ENCODE measurements around the gene CDRT15L2.
"Not testable (repeated sequence)": the region's sequence is repeated elsewhere in the genome, so short reads cannot be mapped to it uniquely, and the experiment has no call there.

CDRT15L2 gene

DNA sequence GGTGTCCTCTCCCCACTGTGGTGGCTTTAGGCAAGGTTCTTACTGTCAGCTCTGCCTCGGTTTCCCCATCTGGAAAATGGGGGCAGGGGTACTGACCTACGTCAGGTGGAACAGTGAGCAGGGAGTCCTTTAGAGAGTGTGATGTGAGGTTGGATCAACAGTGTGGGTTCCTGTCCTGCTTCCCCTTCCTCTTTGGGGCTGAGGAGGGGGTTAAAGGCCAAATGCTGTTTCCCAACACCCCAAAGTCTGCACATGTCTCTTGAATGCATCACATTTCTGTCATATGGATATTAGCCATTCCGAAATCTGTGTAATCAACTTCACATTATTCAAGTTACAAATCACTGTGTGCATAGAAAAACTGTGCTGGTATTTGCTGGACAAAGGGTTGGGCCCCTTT is 35.9 kb downstream of the CDRT15L2 start:
- not testable (repeated sequence) for H3K27me3 ChIP-seq (ENCODE audit: control insufficient read depth, insufficient read depth, low read length); H3K36me3 ChIP-seq (ENCODE audit: control insufficient read depth, insufficient read depth, low read length); H3K4me3 ChIP-seq (ENCODE audit: low read depth, low read length); H3K27ac ChIP-seq (ENCODE audit: low read depth, low read length); H3K9me3 ChIP-seq (ENCODE audit: control insufficient read depth, insufficient read depth, low read length); H3K9ac ChIP-seq (ENCODE audit: low read depth, low read length); H3K4me1 ChIP-seq (ENCODE audit: control insufficient read depth, insufficient read depth, low read length)
